B cell (primary cell): ENCODE results near the gene CEACAM20. TPM values are rescaled to one million over a fixed set of nuclear protein-coding genes. Genes with fewer than 3 reads are reported as not detected.

Source experiments
- ATAC-seq: fragments of 200-7000 bp; cut with Tn5 transposase; one replicate; pipeline ENCODE4 v1.10.0; 2021; ENCODE audit warnings: low read depth, mild to moderate bottlenecking, moderate number of reproducible peaks, moderate library complexity
- CTCF ChIA-PET: fragments of 350-600 bp; sonication (Branson Sonifier 250); formaldehyde crosslinking; loops from one replicate; lab custom pipeline; 2021; ENCODE audit warnings: antibody characterized with exemption, inconsistent platforms; lab: Charles Lee
- POLR2A ChIA-PET: fragments of 350-600 bp; sonication (Branson Sonifier 250); formaldehyde crosslinking; loops from one replicate; lab custom pipeline; 2021; ENCODE audit warnings: antibody characterized with exemption; lab: Charles Lee
- DNase-seq: peaks from one replicate; pipeline ENCODE4 v3.0.0; 2013
- H2AFZ ChIP-seq: 2 replicates; pipeline ENCODE4 v1.6.1; 2012; ENCODE audit warnings: mild to moderate bottlenecking, low read depth, low read length; ENCODE audit not compliant: insufficient read depth, poor library complexity, severe bottlenecking
- H3K27ac ChIP-seq, 2 donors: 1 replicate in 1 of 2; 2 replicates in 1 of 2; pipeline ENCODE4 v1.5.1; 2012 to 2013; ENCODE audit warnings: low read length in 2 of 2, mild to moderate bottlenecking in 2 of 2, moderate library complexity in 1 of 2
- H3K27me3 ChIP-seq, 4 experiments: fragments of 200-600 bp in 1 of 4; sonication (generic) in 1 of 4; replicated peaks in 1 of 4; 1 replicate in 2 of 4; 2 replicates in 2 of 4; pipeline versions ENCODE4 v1.6.1 to v1.7.0; 2013 to 2016; ENCODE audit warnings: low read length in 3 of 4, mild to moderate bottlenecking in 2 of 4, mixed read lengths in 1 of 4, moderate library complexity in 1 of 4; ENCODE audit not compliant: insufficient read depth in 4 of 4, control insufficient read depth in 3 of 4; ENCODE audit errors: control extremely low read depth in 1 of 4
- H3K36me3 ChIP-seq, 2 experiments: replicated peaks in 1 of 2; 1 replicate in 1 of 2; 2 replicates in 1 of 2; pipeline versions ENCODE4 v1.6.1 to v1.7.1; 2013; ENCODE audit warnings: low read length in 1 of 2; ENCODE audit not compliant: insufficient read depth in 2 of 2, control insufficient read depth in 1 of 2; ENCODE audit errors: control extremely low read depth in 1 of 2, extremely low read depth in 1 of 2
- H3K4me1 ChIP-seq, 2 donors: fragments of 200-600 bp in 1 of 2; sonication (generic) in 1 of 2; 1 replicate in 1 of 2; 2 replicates in 1 of 2; pipeline versions ENCODE4 v1.5.1 to v1.6.1; 2013 to 2017; ENCODE audit warnings: low read length in 2 of 2; ENCODE audit not compliant: control insufficient read depth in 2 of 2, insufficient read depth in 2 of 2
- H3K4me2 ChIP-seq: replicated peaks from 2 replicates; pipeline ENCODE3; 2012; ENCODE audit warnings: mild to moderate bottlenecking, low read depth, low read length; ENCODE audit not compliant: poor library complexity, severe bottlenecking
- H3K4me3 ChIP-seq, 5 experiments: fragments of 200-600 bp in 1 of 5; sonication (generic) in 1 of 5; 1 replicate in 3 of 5; 2 replicates in 2 of 5; pipeline versions ENCODE4 v1.5.1 to v1.7.0; 2011 to 2016; ENCODE audit warnings: low read length in 4 of 5, mild to moderate bottlenecking in 4 of 5, low read depth in 2 of 5, control low read depth in 1 of 5, moderate library complexity in 1 of 5; ENCODE audit not compliant: insufficient read depth in 1 of 5; ENCODE audit errors: control extremely low read depth in 1 of 5, extremely low read depth in 1 of 5
- H3K79me2 ChIP-seq: fragments of 200-600 bp; sonication (generic); one replicate; pipeline ENCODE4 v1.6.0; 2016; ENCODE audit warnings: low read length; ENCODE audit not compliant: control insufficient read depth, insufficient read depth
- H3K9ac ChIP-seq: fragments of 200-600 bp; sonication (generic); 2 replicates; pipeline ENCODE4 v1.6.1; 2017; ENCODE audit warnings: mild to moderate bottlenecking, low read length, moderate library complexity
- H3K9me3 ChIP-seq, 3 donors: one replicate each; pipeline versions ENCODE4 v1.6.1 to v1.7.1; 2013; ENCODE audit warnings: low read length in 2 of 3; ENCODE audit not compliant: control insufficient read depth in 2 of 3, insufficient read depth in 1 of 3; ENCODE audit errors: control extremely low read depth in 1 of 3
- H4K20me1 ChIP-seq: 2 replicates; pipeline ENCODE4 v1.6.0; 2012; ENCODE audit warnings: mild to moderate bottlenecking, low read length; ENCODE audit not compliant: insufficient read depth, control insufficient read depth, poor library complexity, severe bottlenecking
- H3K27ac Mint-ChIP-seq: one replicate; pipeline ENCODE4 v1.8.0; 2021; ENCODE audit warnings: mixed read lengths
- H3K27me3 Mint-ChIP-seq: one replicate; pipeline ENCODE4 v1.8.0; 2021; ENCODE audit warnings: mixed read lengths
- H3K4me1 Mint-ChIP-seq: one replicate; pipeline ENCODE4 v1.8.0; 2021; ENCODE audit warnings: mixed read lengths
- H3K4me3 Mint-ChIP-seq: one replicate; pipeline ENCODE4 v1.8.0; 2021; ENCODE audit warnings: mixed read lengths
- H3K9me3 Mint-ChIP-seq: one replicate; pipeline ENCODE4 v1.8.0; 2022; ENCODE audit warnings: mixed read lengths; ENCODE audit not compliant: insufficient read depth
- CTCF ChIP-seq: fragments of 200-600 bp; IDR thresholded peaks from one replicate; pipeline ENCODE4 v1.8.0; 2022; ENCODE audit warnings: antibody characterized with exemption, mild to moderate bottlenecking
- EZH2 ChIP-seq: IDR thresholded peaks from 2 replicates; pipeline ENCODE4 v1.6.1; 2012; ENCODE audit warnings: borderline replicate concordance, low read depth, mild to moderate bottlenecking, moderate library complexity, low read length; ENCODE audit not compliant: insufficient read depth, poor library complexity, severe bottlenecking
- WGBS: methylation state at CpG from one replicate; pipeline ENCODE4 v1.1.5; 2013; ENCODE audit warnings: missing lambda C conversion rate; ENCODE audit not compliant: insufficient coverage; 5-methylcytosine and 5-hydroxymethylcytosine counted together
- intact Hi-C: fragments of 100-400 bp; cut with micrococcal nuclease; formaldehyde crosslinking; loops from one replicate; pipeline ENCODE4 v1.10.0; 2022
- polyA plus RNA-seq: library from polyadenylated mRNA; depleted of rRNA; stranded (reverse); fragments of >200 nt; gene quantifications from 2 replicates; pipeline ENCODE4 v1.2.3, GENCODE V29; 2012
- total RNA-seq, 2 donors: library from RNA; stranded (reverse); fragments of 120-200 nt in 1 of 2; gene quantifications; 1 replicate in 1 of 2; 2 replicates in 1 of 2; pipeline versions ENCODE4 v1.2.3 to v1.2.4, GENCODE V29; 2013 to 2022

CEACAM20 gene
- total and polyA plus RNA-seq, 2 donors (not counting 1 experiment from before 2014, with no cell fraction given) = not detected

- no peak overlapping the region for H2AFZ ChIP-seq
- no peak overlapping the region for H3K9ac ChIP-seq
- no peaks in the 10 kb centered on the region for H3K4me1 Mint-ChIP-seq
- CTCF ChIA-PET = no interaction called here
- H3K9me3 ChIP-seq = peaks cover 0 to 8% (median 2%) of the 10 kb centered on the region in 3 donors
- peaks cover 7% of the 10 kb centered on the region for H3K9me3 Mint-ChIP-seq
- DNase-seq (no peak), ATAC-seq (no peak)
- H3K4me3 ChIP-seq = no peak overlapping the region
- H3K4me2 ChIP-seq = no peak overlapping the region
- H3K27ac Mint-ChIP-seq = no peak overlapping the region
- peaks cover 23% of the 10 kb centered on the region for H3K27me3 Mint-ChIP-seq
- H3K36me3 ChIP-seq = no peaks in the 10 kb centered on the region
- POLR2A ChIA-PET = no interaction called here
- peaks cover 0 to 2% (median 0%) of the 10 kb centered on the region in 4 experiments for H3K27me3 ChIP-seq
- H3K79me2 ChIP-seq = no peaks in the 10 kb centered on the region
- no peaks in the 10 kb centered on the region for H4K20me1 ChIP-seq
- WGBS = 100% methylated on average over 2 of the region's 2 CpGs
- TF ChIP-seq CTCF = no peak
- no peak for TF ChIP-seq EZH2
- H3K4me1 ChIP-seq = no peaks in the 10 kb centered on the region
- intact Hi-C loops = no loop called here
- no peak overlapping the region for H3K27ac ChIP-seq
- no peak overlapping the region for H3K4me3 Mint-ChIP-seq
Observed at GRCh38 chr19:44557933-44558332, 28.5 kb upstream of the CEACAM20 start.

GRCh38 chr19:44554641-44555246 lies 25.3 kb upstream of the CEACAM20 start:
- Mint-ChIP-seq H3K9me3 (peaks cover 11% of the 10 kb centered on the region), H3K27me3 (peaks cover 24% of the 10 kb centered on the region), H3K27ac (no peak overlapping the region), H3K4me3 (no peak overlapping the region), H3K4me1 (no peaks in the 10 kb centered on the region)
- TF ChIP-seq CTCF (no peak), EZH2 (no peak)
- no CpG with 5 or more reads among the region's 2 CpGs for WGBS
- POLR2A ChIA-PET = no interaction called here
- no peak overlapping the region for H3K4me3 ChIP-seq
- H3K9me3 ChIP-seq = peaks cover 3 to 17% (median 3%) of the 10 kb centered on the region in 3 donors
- no peak for DNase-seq
- H3K9ac ChIP-seq = no peak overlapping the region
- peaks cover 0 to 7% (median 0%) of the 10 kb centered on the region in 4 experiments for H3K27me3 ChIP-seq
- no peaks in the 10 kb centered on the region for H3K36me3 ChIP-seq
- H3K4me2 ChIP-seq = no peak overlapping the region
- H3K4me1 ChIP-seq = no peaks in the 10 kb centered on the region
- intact Hi-C loops = no loop called here
- CTCF ChIA-PET = no interaction called here
- no peak for ATAC-seq
- H3K27ac ChIP-seq = no peak overlapping the region
- no peak overlapping the region for H2AFZ ChIP-seq
- no peaks in the 10 kb centered on the region for H3K79me2 ChIP-seq
- no peaks in the 10 kb centered on the region for H4K20me1 ChIP-seq
